GM12878 (cell line): Measurements from ENCODE around the gene SCUBE2. TPM values are rescaled to one million over a fixed set of nuclear protein-coding genes. Genes with fewer than 3 reads are reported as not detected.

Source experiments
- ASH2L ChIP-seq: fragments of 300-600, 200-600 bp; sonication (generic); IDR thresholded peaks from 2 replicates; pipeline ENCODE4 v1.6.1; 2017; ENCODE audit warnings: low read depth, mild to moderate bottlenecking, borderline replicate concordance
- BHLHE40 ChIP-seq, 2 experiments: fragments of 450-650 bp in 1 of 2; IDR thresholded peaks; 2 replicates each; pipeline ENCODE4 v1.6.1; 2011 to 2017; ENCODE audit warnings: low read depth in 2 of 2, borderline replicate concordance in 1 of 2, improper control_type of control experiment in 1 of 2, low read length in 1 of 2, mild to moderate bottlenecking in 1 of 2
- BRCA1 ChIP-seq: IDR thresholded peaks from 2 replicates; pipeline ENCODE4 v1.6.1; 2011; ENCODE audit warnings: low read depth, low read length, improper control_type of control experiment
- CHD2 ChIP-seq: IDR thresholded peaks from 2 replicates; pipeline ENCODE4 v1.6.1; 2011; ENCODE audit warnings: low read depth, low read length, improper control_type of control experiment, borderline replicate concordance
- ESRRA ChIP-seq: IDR thresholded peaks from 2 replicates; pipeline ENCODE4 v1.6.1; 2012; ENCODE audit warnings: mild to moderate bottlenecking, low read length, improper control_type of control experiment
- ETV6 ChIP-seq, 2 experiments: fragments of 450-650 bp in 1 of 2; IDR thresholded peaks in 1 of 2; conservative IDR thresholded peaks in 1 of 2; 2 replicates each; pipeline ENCODE4 v1.6.1; 2014; ENCODE audit warnings: antibody characterized with exemption in 1 of 2, borderline replicate concordance in 1 of 2, low read depth in 1 of 2, mild to moderate bottlenecking in 1 of 2, moderate library complexity in 1 of 2
- HDAC6 ChIP-seq: fragments of 200-600 bp; sonication (generic); IDR thresholded peaks from one replicate; pipeline ENCODE4 v1.8.0; 2017; ENCODE audit warnings: antibody characterized with exemption; ENCODE audit not compliant: unreplicated experiment
- IKZF1 ChIP-seq: fragments of 450-650 bp; conservative IDR thresholded peaks from 2 replicates; pipeline ENCODE4 v1.6.1; 2017; ENCODE audit warnings: antibody characterized with exemption, mild to moderate bottlenecking
- IKZF2 ChIP-seq, 2 experiments: fragments of 450-650 bp; IDR thresholded peaks; 2 replicates each; pipeline ENCODE4 v1.6.1; 2017; ENCODE audit warnings: mild to moderate bottlenecking in 2 of 2, moderate library complexity in 2 of 2
- JUND ChIP-seq: IDR thresholded peaks from 2 replicates; pipeline ENCODE4 v1.6.1; 2012; ENCODE audit warnings: low read depth, mild to moderate bottlenecking, low read length, improper control_type of control experiment, moderate library complexity
- MEF2B ChIP-seq: fragments of 450-650 bp; IDR thresholded peaks from 2 replicates; pipeline ENCODE4 v1.6.1; 2018; ENCODE audit warnings: mild to moderate bottlenecking, moderate library complexity; ENCODE audit not compliant: partially characterized antibody, poor library complexity, severe bottlenecking
- NR2C1 ChIP-seq: fragments of 450-650 bp; IDR thresholded peaks from 2 replicates; pipeline ENCODE4 v1.6.1; 2017; ENCODE audit warnings: antibody characterized with exemption, mild to moderate bottlenecking, moderate library complexity
- SIN3A ChIP-seq: IDR thresholded peaks from 2 replicates; pipeline ENCODE4 v1.6.1; 2012; ENCODE audit warnings: low read depth, low read length, improper control_type of control experiment
- SMC3 ChIP-seq: IDR thresholded peaks from 2 replicates; pipeline ENCODE4 v1.6.1; 2011; ENCODE audit warnings: low read length, improper control_type of control experiment, borderline replicate concordance
- TBL1XR1 ChIP-seq: IDR thresholded peaks from 2 replicates; pipeline ENCODE4 v1.6.1; 2012; ENCODE audit warnings: low read depth, low read length, improper control_type of control experiment
- TCF3 ChIP-seq: IDR thresholded peaks from 2 replicates; pipeline ENCODE4 v1.6.1; 2012; ENCODE audit warnings: low read depth, mild to moderate bottlenecking, low read length, borderline replicate concordance; ENCODE audit not compliant: insufficient read depth
- TCF7 ChIP-seq: IDR thresholded peaks from 2 replicates; pipeline ENCODE4 v1.6.1; 2014; ENCODE audit warnings: antibody characterized with exemption, borderline replicate concordance
- YY1 ChIP-seq: IDR thresholded peaks from 2 replicates; pipeline ENCODE4 v1.6.1; 2011; ENCODE audit warnings: low read depth, mild to moderate bottlenecking, low read length
- ZNF207 ChIP-seq: fragments of 450-650 bp; IDR thresholded peaks from 2 replicates; pipeline ENCODE4 v1.6.1; 2014; ENCODE audit warnings: antibody characterized with exemption, mild to moderate bottlenecking, borderline replicate concordance
- ZNF217 ChIP-seq: fragments of 450-650 bp; IDR thresholded peaks from 2 replicates; pipeline ENCODE4 v1.6.1; 2017; ENCODE audit warnings: antibody characterized with exemption, mild to moderate bottlenecking
- ZNF24 ChIP-seq: fragments of 450-650 bp; IDR thresholded peaks from 2 replicates; pipeline ENCODE4 v1.6.1; 2017; ENCODE audit warnings: antibody characterized with exemption, mild to moderate bottlenecking
- polyA plus RNA-seq, 11 experiments: library from polyadenylated mRNA; depleted of rRNA in 4 of 11; unstranded in 6 of 11; stranded (reverse) in 5 of 11; fragments of >200 nt; fragmentation: Nextera tagmentation in 4 of 11; fragmentation: Illumina TruSeq in 1 of 11; extraction: Ambion mirVana in 4 of 11; extraction: Trizol in 1 of 11; gene quantifications; 1 replicate in 1 of 11; 2 replicates in 10 of 11; pipeline versions ENCODE4 v1.2.1 to v1.2.3, GENCODE V29; 2011 to 2016; ENCODE audit warnings: inconsistent platforms in 2 of 11, missing spikeins in 2 of 11, low read depth in 1 of 11
- total RNA-seq, 4 experiments: library from RNA; depleted of rRNA in 3 of 4; stranded (reverse); fragments of >200 nt in 3 of 4; fragmentation: Illumina TruSeq in 1 of 4; extraction: Trizol in 1 of 4; gene quantifications; 2 replicates each; pipeline versions ENCODE4 v1.2.1 to v1.2.3, GENCODE V29; 2013 to 2021
- TF ChIP-seq, protein P1 (sequence below): fragments of 450-650 bp; IDR thresholded peaks from 2 replicates; pipeline ENCODE4 v1.6.1; 2017; ENCODE audit warnings: low read depth, mild to moderate bottlenecking, moderate library complexity

SCUBE2 gene
- total and polyA plus RNA-seq, 10 of the 15 experiments (the other 5 are each of a cell fraction or from before 2014, with no cell fraction given): 0.12 to 0.56 (median 0.31) TPM; not detected in 2

DNA sequence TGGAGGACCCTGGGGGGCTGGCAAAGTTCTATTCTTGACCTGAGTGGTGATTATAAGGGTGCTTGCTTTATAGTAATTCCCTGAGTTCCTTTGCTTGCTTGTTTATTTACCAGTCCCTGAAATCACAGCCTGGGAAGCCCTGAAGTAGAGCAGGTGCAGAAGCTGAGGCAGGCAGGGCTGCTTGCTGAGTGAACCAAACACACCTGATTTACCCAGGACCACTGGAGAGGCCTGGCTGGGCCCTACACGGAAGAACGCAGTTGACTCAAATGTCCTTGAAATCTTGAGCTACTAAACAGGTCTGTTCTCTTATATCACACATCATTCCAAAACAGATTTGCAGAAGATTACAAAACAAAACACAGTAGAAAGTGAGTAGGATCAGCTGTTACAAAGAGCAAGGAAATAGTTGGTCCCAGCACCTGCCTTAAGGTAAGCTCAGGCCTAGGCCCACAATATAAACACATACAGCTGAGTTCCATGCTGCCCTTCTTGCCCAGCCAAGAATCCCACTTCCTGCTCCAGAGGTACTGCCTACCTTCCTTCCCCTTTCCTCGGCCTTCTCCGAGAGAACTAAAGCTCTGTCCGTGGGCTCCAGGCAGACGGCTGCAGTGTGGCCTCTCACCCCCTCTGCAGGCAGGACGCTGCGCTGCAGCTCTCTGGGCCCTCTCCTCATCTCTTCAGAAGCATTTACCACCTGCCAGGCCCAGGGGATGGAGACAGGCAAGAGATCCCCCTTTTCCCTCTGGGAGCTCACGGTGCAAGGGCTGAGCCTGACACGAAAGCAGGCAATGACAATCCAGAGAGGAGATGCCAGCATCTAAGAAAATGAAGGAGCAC lies 46.1 kb upstream of the SCUBE2 start (continued):
- TF ChIP-seq ZNF24 (no peak), IKZF2 (IDR thresholded peaks at IDR 0.05) (0 out of 4 replicates have a peak, but pooled peaks of 1 of the 2 experiments have one; percentile 24), TBL1XR1 (no peak), IKZF1 (0 out of 2 replicates have a peak, but pooled peaks have one; percentile 30), SIN3A (no peak), ZNF207 (no peak), ZNF217 (no peak), TCF7 (no peak), BHLHE40 (IDR thresholded peaks at IDR 0.05; ENCODE audit: borderline replicate concordance in 1 of 2, low read depth in 2 of 2, low read length in 1 of 2) (no peak), ASH2L (no peak), BRCA1 (no peak), ETV6 (conservative IDR thresholded peaks at IDR 0.05 in 1 of 2, IDR thresholded peaks at IDR 0.05 in 1 of 2; ENCODE audit: borderline replicate concordance in 1 of 2, low read depth in 1 of 2) (no peak), CHD2 (no peak), YY1 (peak; percentile 63), ESRRA (no peak), NR2C1 (no peak), SMC3 (peak; percentile 75), JUND (no peak), TCF3 (no peak), MEF2B (no peak), HDAC6 (no peak)
- TF ChIP-seq, protein P1, sequence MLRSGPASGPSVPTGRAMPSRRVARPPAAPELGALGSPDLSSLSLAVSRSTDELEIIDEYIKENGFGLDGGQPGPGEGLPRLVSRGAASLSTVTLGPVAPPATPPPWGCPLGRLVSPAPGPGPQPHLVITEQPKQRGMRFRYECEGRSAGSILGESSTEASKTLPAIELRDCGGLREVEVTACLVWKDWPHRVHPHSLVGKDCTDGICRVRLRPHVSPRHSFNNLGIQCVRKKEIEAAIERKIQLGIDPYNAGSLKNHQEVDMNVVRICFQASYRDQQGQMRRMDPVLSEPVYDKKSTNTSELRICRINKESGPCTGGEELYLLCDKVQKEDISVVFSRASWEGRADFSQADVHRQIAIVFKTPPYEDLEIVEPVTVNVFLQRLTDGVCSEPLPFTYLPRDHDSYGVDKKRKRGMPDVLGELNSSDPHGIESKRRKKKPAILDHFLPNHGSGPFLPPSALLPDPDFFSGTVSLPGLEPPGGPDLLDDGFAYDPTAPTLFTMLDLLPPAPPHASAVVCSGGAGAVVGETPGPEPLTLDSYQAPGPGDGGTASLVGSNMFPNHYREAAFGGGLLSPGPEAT: no peak
- TF ChIP-seq, all 136 proteins: peak for 9
